Measurements from ENCODE around the gene METTL5.

- TF ChIP-seq EZH2 (IDR thresholded peaks at IDR 0.05; ENCODE audit: borderline replicate concordance, low read depth, low read length, severe bottlenecking), result no peak
- TF ChIP-seq, protein P1, sequence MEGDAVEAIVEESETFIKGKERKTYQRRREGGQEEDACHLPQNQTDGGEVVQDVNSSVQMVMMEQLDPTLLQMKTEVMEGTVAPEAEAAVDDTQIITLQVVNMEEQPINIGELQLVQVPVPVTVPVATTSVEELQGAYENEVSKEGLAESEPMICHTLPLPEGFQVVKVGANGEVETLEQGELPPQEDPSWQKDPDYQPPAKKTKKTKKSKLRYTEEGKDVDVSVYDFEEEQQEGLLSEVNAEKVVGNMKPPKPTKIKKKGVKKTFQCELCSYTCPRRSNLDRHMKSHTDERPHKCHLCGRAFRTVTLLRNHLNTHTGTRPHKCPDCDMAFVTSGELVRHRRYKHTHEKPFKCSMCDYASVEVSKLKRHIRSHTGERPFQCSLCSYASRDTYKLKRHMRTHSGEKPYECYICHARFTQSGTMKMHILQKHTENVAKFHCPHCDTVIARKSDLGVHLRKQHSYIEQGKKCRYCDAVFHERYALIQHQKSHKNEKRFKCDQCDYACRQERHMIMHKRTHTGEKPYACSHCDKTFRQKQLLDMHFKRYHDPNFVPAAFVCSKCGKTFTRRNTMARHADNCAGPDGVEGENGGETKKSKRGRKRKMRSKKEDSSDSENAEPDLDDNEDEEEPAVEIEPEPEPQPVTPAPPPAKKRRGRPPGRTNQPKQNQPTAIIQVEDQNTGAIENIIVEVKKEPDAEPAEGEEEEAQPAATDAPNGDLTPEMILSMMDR (IDR thresholded peaks at IDR 0.05; ENCODE audit: borderline replicate concordance, extremely low read depth, low read length, poor library complexity, severe bottlenecking), result no peak
Observed at GRCh38 chr2:169853041-169853668, 28.4 kb upstream of the METTL5 start.

Measured in DND-41 (cell line).